AG04450 (cell line): ENCODE results near the gene PWP2. TPM values are rescaled to one million over a fixed set of nuclear protein-coding genes. Genes with fewer than 3 reads are reported as not detected.

Experiments used
- CTCF ChIA-PET: fragments of 300-600, 350-600 bp; formaldehyde crosslinking; extraction: SDS; loops from one replicate; lab custom pipeline; 2022; ENCODE audit warnings: antibody characterized with exemption, inconsistent platforms; lab: Charles Lee
- POLR2A ChIA-PET: fragments of 350-600 bp; formaldehyde crosslinking; extraction: SDS; loops from one replicate; lab custom pipeline; 2021; ENCODE audit warnings: antibody characterized with exemption, inconsistent platforms; lab: Yijun Ruan, JAX
- DNase-seq: peaks from one replicate; pipeline ENCODE4 v3.0.0-alpha.2; 2011; ENCODE audit warnings: low read depth, low spot score
- H3K27ac ChIP-seq: one replicate; pipeline ENCODE4 v1.5.1; 2012; ENCODE audit warnings: low read depth, low read length, control low read depth
- H3K27me3 ChIP-seq: one replicate; pipeline ENCODE4 v1.6.0; 2012; ENCODE audit warnings: low read length; ENCODE audit not compliant: control insufficient read depth, insufficient read depth
- H3K4me3 ChIP-seq: 2 replicates; pipeline ENCODE4 v1.5.1; 2011; ENCODE audit warnings: mild to moderate bottlenecking, low read depth, low read length, control low read depth
- H3K9me3 ChIP-seq: 2 replicates; pipeline ENCODE4 v1.5.1; 2012; ENCODE audit warnings: low read length; ENCODE audit not compliant: control insufficient read depth, insufficient read depth
- CTCF ChIP-seq: IDR thresholded peaks from 2 replicates; pipeline ENCODE4 v1.5.1; 2011; ENCODE audit warnings: low read depth, low read length, control low read depth, inconsistent platforms
- polyA plus RNA-seq: library from polyadenylated mRNA; depleted of rRNA; stranded (reverse); fragments of >200 nt; gene quantifications from 2 replicates; pipeline ENCODE4 v1.2.3, GENCODE V29; 2011

Gene PWP2
- polyA plus RNA-seq, 1 experiment, result 12.1 TPM

- Histone ChIP-seq H3K9me3 (no peaks in the 10 kb centered on the region), H3K27me3 (no peaks in the 10 kb centered on the region), H3K27ac (no peak overlapping the region), H3K4me3 (no peak overlapping the region)
- ChIA-PET CTCF (no interaction called here), POLR2A (interaction anchor here (0.8 kb wide), 1 partner anchor 55 kb away, joined by 3 read pairs; the partner anchor contains the start of gene TRAPPC10)
- no peak for DNase-seq
- TF ChIP-seq CTCF, result no peak
Observed at GRCh38 chr21:44067011-44067839, 40.0 kb upstream of the PWP2 start.

- Histone ChIP-seq H3K27me3 (no peaks in the 10 kb centered on the region), H3K4me3 (no peak overlapping the region), H3K27ac (no peak overlapping the region), H3K9me3 (no peaks in the 10 kb centered on the region)
- no peak for DNase-seq
- ChIA-PET CTCF (no interaction called here), POLR2A (no interaction called here)
- TF ChIP-seq CTCF, result no peak
Observed at GRCh38 chr21:44070391-44070790, 36.8 kb upstream of the PWP2 start.

GRCh38 chr21:44071359-44072104 lies 35.7 kb upstream of the PWP2 start:
- Histone ChIP-seq H3K4me3 (no peak overlapping the region), H3K9me3 (no peaks in the 10 kb centered on the region), H3K27ac (no peak overlapping the region), H3K27me3 (no peaks in the 10 kb centered on the region)
- no peak for TF ChIP-seq CTCF
- no peak for DNase-seq
- CTCF ChIA-PET, result no interaction called here
- POLR2A ChIA-PET, result no interaction called here

GRCh38 chr21:44072111-44072510 lies 35.1 kb upstream of the PWP2 start:
- DNase-seq, result no peak
- CTCF ChIA-PET, result no interaction called here
- TF ChIP-seq CTCF, result no peak

More at GRCh38 chr21:44072111-44072510, 35.1 kb upstream of the PWP2 start:
- POLR2A ChIA-PET, result interaction anchor here (0.7 kb wide), 1 partner anchor 44 kb away, joined by 3 read pairs; no protein-coding TSS in a partner anchor
- Histone ChIP-seq H3K4me3 (no peak overlapping the region), H3K27ac (no peak overlapping the region), H3K9me3 (no peaks in the 10 kb centered on the region), H3K27me3 (no peaks in the 10 kb centered on the region)
